Occipital lobe (tissue), 2 donors: ENCODE results near the gene CBFA2T2. TPM values are rescaled to one million over a fixed set of nuclear protein-coding genes. Genes with fewer than 3 reads are reported as not detected.

Source experiments
- DNase-seq: peaks from one replicate; lab custom pipeline; 2025; lab: John Stamatoyannopoulos, UW
- total RNA-seq: library from RNA; depleted of rRNA; stranded (reverse); fragments of >200 nt; gene quantifications from one replicate; pipeline ENCODE4 v1.2.3, GENCODE V29; 2014

The CBFA2T2 gene
- total RNA-seq, 1 donor from 2014 or later = 24.3 TPM

DNA sequence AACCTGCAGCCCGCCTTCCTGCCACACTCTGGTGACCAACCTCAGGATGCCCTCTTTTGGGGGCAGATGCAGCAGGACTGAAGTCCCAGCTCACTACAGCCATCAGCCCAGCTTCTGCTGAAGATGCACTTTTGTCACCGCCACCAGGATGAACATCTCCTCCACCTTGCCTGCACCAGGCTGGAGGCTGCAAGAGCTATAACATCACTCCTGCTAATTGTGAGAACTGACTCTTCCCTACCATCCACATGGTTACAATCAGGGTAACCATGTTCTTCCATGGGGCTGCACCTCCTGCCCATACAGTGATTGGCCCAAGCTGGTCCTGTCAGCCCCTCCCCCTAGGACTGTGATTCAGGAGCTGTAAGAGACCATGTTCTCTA, 174.9 kb downstream of the CBFA2T2 start:
- no peak for DNase-seq

DNA sequence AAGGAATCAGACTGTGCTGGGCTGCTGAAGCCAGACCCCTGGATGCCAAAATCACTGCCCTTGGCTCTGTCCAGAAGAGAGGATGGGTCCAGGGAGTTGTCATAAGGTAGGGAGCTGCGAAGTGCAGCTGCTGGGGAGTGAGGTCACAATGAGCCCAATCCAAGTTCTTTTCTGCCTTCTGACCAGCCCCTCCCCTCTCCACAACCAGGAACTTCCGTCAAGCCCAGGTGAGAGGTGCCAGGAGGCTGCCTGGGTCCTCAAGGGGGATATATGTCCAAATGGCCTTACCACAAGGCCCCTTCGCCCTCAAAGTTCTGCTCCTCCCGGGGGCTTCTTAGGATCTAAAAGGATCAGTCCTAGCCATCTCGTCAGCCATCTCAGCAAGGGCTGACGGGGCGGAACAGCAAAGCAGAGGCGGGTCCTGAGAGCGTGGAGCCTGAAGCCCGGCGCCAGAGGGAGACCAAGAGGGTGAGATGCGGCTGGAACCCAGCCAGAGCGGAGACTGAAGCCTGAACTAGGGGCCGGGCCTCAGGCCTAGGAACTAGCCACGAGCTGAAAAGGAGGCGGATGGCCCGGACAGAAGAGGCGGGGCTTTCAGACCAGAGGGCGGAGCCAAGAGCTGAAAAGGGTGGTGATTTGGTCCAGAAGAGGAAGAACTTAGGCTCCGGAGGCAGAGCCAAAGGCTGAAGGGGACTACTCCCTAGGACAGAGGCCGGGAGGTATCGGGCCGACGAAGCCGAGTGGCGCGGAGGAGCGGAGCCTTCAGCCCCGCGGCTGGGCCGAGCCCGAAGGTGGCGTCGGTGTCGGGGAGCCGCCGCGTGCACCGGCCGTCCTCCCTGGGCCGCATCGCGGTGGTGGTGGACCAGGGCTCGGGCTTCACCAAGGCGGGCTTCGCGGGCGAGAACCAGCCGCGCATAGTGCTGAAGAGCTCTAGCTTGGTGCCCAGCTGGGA, 176.7 kb downstream of the CBFA2T2 start, which contains the start of gene ACTL10:
ACTL10 (plus strand) TSS at position 651 of the 952 bp plus-strand sequence. CDS start 555 bp downstream, outside the sequence.
- DNase-seq = peak; percentile 85

DNA sequence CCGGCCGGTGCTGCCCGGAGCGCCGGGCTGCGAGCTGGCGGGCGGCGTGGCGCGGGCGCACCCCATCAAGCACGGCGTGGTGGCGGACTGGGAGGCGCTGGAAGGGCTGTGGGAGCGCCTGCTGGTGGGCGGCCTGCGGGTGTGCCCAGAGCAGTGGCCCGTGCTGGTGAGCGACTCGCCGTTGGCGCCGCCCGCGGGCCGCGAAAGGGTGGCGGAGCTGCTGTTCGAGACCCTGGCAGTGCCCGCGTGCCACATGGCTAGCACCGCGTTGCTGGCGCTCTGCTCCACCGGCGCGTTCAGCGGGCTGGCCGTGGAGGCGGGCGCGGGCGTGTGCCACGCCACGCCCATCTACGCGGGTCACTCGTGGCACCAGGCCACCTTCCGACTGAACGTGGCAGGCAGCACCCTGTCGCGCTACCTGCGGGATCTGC, 177.4 kb downstream of the CBFA2T2 start:
- no peak for DNase-seq

DNA sequence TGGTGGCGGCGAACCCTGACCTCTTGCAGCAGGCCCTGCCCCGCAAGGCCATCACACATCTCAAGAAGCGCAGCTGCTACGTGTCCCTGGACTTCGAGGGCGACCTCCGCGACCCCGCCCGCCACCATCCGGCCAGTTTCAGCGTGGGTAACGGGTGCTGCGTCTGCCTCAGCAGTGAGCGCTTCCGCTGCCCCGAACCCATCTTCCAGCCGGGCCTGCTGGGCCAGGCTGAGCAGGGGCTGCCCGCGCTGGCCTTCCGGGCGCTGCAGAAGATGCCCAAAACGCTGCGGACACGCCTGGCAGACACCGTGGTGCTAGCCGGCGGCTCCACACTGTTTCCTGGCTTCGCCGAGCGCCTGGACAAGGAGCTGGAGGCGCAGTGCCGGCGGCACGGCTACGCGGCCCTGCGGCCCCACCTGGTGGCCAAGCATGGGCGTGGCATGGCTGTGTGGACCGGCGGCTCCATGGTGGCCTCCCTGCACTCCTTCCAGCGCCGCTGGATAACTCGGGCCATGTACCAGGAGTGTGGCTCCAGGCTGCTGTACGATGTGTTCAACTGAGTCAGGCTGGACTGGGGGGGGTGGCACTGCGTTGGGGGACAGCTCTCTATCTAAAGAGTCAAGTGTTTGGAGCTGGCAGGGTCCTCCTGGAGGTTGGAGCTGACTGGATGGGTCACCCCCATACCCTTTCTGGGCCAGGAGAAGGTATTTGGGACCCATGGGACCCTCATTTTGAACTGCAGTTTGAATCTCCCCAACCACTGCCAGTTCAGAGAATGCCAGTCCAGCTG, 178.0 kb downstream of the CBFA2T2 start:
- peak; percentile 57 for DNase-seq

DNA sequence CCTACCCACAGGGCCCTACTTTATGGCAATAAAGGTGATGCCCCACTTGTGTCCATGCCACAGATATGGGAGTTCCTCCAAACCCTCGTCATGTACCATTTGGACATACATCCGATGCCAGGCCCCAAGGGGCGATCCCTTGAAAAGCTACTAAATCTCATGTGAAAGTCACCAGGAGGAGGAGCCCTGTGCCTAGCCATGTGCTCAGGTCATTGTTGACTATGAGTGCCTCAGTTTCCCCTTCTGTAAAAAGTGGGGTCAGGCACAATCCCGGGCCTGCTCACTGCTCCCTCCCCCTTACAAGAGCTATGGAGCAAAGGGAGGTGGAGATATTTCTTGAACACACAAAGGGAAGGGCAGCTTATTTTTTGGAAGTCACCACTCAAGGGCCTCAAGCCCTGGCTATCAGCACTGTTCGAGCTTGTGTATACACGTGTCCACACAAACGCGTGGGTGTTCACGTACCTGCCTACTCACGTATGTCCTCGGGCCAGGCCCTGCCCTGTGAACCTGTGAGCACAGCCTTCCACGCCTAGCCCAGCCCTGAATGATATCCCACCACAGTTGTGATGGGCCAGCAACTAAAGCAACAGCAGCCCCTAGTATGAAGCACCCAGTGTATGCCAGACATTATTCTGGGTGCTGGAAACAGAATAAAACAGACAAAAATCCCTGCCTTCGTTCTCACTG, 178.7 kb downstream of the CBFA2T2 start:
- no peak for DNase-seq

DNA sequence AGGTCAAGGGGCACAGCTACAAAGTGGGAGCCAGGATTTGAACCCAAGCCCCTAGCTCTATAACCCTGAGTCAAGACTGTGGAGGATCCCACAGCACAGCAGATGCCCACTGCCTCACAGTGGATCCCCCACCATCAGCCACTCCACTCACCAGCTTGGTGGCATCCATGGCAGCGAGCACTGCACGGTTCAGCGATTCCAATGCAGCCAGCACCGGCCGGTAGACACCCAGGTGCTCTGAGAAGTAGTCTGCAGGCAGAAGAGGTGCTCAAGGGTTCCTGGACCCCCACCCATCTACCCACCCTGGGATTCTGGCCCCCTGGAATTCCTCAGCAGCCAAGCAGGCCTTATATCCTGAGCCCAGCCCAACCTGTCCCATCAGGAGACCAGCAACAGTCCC, 179.3 kb downstream of the CBFA2T2 start:
- DNase-seq = no peak

DNA sequence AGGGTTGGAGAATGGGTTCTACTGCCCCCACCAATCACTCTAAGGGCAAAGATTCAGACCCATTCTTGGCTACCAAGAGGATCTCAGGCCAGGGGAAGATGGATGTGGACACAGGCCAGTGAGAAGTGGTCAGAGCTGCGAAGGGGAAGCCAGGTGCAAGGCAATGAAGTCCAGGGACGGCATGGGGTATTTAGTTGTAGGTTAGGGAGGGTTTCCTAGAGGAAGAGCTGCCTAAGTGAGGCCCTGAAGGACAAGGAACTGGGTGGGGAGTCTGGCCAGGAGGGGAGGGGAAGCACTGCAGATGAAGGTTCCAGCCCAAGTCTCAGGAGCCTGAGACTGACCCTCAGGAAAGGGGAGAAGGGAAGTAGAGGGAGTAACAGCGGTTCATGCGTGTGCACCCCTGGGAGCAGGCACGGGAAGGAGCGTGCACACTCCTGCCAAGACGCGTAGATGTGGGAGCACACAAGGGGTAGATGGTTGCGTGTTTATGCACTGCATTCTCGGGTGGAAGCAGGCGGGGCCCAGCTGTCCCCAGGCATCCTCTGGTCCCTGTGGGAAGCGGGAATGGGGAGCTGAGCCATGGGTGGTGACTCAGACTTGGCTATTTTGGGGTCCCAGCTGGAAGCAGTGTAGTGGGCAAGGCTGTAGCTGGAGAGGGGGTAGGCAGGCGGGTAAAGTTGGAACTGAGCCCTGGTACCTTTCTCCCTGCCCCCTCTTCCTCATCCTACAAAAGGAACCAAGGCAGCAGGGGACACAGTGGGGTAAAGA, 180.2 kb downstream of the CBFA2T2 start:
- DNase-seq = peak; percentile 83

DNA sequence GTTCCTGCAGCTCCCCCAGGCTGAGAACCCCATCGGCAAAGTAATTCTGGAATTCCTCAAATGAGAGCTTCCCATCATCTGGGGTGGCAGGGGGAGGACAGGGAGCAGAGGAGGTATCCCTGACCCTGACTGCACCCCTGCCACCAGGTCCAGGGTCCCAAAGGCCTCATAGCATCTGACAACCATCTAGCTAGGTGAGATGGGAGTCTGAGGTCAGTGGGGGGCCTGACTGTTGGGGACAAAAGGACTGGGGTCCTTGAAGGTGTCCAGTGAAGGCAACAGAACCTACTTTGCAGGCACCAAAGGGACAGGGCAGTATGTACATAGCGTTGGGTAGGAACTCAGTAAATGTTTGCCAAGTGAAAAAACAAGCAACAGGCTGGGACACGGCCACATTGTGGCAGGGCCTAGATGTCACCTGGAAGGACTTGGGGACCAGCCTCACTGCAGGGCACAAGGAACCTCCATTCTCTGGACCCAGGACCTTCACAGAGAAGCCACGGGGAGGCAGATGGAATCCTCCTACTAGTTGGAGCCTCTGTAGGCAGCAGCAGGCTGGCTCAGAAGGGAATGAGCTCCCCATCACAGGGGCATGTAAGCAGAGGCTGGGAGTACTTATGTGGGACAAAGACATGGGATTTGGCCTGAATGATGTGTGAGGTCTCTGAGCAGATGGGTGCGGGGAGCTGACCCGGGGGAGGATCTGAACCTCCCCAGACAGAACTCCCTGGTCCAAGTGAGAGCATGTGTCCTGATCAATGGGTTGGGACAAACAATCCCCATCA, 181.0 kb downstream of the CBFA2T2 start:
- DNase-seq = no peak

DNA sequence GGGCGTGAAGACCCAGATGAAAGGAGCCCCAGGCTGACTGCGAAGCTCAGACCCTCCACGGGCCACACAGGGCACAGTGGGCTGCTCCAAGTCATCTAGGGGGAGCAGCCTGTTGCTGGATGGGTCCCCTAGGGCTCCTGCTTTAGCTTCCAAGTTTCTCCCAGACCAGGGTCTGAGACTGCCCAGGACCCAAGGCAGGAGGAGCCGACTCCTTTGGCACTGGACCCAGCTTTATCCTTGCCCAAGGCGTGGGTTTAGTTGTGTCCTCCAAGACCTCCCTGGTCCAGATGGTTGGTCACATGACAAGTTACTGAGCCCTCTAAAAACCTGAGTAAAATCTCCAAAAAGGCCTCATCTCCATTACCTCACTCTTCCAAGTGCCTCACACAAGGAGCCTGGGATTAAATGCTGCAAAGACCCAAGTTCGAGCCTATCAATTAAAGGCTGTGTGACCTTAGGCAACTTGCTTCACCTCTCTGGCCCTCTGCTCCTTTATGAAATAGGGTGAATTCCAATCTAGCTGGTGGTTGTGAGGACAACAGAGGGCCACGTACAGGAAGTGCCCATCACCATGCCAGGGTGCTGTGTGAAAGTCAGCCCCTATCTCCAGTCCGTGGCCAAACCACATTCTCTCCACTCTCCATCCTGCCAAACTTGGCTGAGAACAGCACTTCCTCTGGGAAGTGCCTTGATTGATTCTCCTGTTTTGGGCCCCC, 181.8 kb downstream of the CBFA2T2 start:
- DNase-seq = no peak

DNA sequence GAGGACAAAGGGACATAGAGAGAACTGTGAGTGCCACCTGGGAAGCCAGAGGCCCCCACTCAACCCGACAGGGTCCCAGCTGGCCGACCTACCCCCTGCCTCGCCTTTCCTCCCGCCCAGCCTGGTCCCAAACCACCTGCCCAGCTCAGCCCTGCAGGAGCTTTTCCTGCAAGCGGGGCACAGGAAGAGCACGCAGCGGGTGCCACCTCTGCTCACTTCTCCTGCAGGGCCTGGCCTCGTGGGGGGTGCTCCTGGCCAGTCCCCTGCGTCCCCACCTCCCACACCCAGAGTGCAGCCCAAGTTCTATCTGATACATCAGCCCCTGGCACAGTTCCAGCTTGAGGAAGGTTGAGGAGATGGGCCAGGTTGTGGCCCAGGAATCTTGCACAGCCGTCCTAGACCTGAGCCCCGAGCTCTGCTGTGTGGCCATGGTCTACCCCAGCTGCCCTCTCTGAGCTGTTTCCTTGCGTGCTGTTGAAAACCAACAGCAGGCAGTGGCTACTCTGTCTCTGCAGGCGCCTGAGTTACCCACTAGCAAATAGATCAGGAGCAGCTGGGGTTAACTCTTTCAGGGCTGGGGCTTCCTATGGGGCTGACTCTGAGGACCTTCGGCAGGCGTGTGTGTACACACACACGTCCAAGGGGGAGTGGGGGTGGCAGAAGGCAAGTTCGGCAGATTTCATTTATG, 182.7 kb downstream of the CBFA2T2 start:
- no peak for DNase-seq

DNA sequence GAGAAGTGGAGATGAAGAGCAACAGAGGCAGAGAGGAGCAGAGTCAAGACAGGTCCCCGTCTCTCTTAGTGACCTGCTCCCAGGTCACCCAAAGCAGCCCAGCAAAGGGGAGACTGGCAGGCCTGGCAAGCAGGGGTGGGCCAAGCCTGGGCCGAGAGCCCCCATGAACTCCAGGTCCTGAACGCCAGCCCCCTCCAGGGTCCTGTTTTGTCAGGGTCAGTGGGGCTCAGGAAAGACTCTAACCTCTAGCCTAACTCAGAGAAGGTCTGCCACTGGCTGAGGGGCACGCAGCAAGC, 183.2 kb downstream of the CBFA2T2 start:
- DNase-seq = no peak

DNA sequence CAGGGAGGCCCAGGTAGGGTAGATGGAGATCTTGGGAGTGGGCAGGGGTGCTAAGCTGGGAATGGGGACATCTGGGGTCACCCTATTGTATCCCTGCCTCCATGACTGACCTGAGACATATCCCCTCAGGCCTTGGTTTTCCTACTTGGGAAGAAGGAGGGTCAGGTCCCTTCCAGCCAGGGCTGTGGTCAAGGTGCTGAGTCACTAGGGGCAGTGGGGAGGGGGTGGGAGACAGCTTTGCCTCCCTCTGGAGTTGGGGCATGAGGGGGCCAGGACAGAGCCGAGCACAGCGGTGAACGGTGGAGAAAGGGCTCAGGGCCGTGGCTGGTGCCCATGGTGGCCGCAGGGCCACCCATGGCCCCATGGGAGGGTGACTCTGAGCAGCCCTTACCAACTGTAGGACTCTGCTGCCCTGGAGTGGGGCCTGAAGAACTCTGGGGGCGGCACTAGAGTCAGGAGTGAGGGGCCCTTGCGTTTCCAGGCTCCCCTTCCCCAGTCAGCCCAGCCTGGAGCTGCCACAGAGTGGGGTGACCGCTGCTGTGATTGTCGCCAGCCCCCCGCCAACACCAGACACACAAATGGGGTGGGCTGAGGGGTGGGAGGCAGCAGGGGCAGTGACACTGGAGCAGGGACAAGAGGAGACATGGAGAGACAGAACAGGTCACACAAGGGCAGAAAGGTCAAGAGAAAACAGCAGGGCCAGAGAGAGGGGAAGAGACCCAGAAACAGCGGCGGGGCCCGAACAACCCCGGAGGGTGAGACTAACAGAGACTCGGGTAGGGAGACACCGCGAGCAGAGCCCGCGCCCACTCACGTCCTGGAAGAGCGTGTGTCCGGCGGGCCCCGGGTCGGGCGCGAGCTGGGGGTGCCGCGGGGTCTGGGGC, 183.8 kb downstream of the CBFA2T2 start:
- no peak for DNase-seq

DNA sequence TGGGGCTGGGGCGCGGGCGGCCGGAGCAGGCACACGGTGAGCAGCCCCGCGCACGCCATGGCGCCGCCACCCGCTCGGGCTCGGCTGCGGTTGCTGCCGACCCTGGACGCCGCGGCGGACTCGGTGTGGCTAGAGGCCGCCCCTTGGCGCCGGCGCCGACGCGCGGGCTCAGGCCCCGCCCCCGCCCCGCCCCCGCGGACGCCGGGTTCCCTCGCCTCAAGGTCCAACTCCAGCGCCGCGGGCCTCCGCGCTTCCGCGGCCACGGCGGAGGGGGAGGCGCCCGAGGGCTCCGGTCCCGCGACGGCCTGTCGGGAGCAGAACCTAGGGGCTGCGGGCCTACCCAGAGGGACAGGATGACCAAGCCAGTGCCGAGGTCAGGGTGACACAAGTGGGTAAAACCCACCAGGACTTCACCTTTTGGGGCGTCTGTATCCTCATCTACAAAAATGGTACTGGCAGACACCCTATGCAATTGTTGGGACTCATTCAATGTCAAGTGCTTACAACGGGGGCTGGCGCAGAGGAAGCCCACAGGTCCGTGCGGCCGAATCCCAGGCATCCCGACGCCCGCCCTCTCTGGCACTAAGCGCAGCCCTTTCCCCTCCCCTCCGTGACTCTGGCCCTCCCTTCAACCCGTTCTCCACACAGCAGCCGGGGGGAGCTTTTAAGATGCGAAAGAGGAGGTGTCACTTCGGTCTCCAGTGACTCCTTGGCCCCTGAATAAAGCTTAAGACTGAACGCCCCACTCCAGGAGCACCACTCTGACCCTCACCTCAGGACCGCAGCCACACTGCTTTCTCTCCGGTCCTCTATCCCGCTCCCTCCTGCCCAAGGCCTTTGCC, 184.6 kb downstream of the CBFA2T2 start, which contains the start of gene NECAB3:
NECAB3 (minus strand) TSS at position 135 of the 842 bp plus-strand sequence; CDS start at position 59, 76 bp downstream.
- peak; percentile 43 for DNase-seq

DNA sequence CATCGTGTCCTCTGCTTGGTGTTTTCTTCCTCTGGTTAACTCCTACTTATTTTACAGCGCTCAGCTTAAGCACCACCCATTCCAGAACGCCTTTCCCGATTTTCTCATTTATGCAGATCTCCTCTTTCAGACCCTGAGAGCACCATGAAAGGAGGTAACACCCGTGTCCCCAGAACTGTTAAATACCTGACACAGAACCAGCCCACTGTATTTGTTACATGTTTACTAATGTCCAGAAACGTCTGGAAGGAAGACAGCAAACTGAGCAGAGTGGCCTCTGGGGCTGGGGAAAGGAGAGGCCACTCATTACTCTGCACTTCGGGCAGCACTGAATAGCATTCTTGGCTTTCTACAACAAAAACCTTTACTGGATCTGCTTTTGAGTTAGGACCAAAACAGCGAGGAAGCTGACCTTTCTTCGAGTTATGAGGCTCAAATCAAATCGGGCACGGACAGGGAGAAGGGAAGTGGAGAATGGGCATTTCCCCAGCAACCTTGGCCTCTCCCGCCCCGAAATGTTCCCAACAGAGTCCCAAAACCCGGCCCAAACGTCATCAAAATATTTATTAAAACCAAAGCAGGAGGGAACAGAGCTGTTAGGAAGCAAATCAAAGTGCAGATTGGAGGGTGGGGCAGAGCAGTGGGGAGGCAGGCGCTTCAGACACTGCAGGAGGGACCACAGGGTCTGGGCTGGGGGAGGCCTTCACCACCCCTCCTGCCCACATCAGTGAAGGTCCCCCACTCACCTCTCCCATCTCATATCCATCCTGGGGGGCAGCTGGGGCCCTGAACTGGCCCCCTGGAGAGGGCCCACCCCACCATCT, 185.5 kb downstream of the CBFA2T2 start:
- DNase-seq = no peak

DNA sequence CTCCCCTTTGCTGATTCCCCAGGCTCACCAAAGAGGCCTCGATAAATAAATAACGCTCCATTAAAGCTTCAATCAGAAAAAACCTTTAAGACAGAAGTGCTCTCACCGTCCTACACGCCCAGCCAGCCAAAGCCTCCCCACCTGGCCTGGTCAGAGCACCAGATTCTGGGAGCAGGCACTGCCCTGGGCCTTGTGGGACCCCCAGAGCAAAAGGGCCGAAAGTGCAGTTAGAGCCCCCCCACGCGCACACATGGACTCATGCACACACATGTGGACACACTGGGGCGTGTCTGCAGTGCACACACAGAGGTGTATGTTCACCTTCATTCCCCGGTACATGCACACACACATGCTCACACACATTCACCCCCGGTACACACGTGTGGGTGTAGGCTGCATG, 186.2 kb downstream of the CBFA2T2 start:
- no peak for DNase-seq
